Stimulated activated CD8-positive, alpha-beta memory T cell treated with anti-CD3 and anti-CD28 coated beads, Interleukin-15, amount 100 ng/mL, for 24 hours (primary cell): ENCODE results near the gene ZNF506.
"Not testable (repeated sequence)": the region's sequence is repeated elsewhere in the genome, so short reads cannot be mapped to it uniquely, and the experiment has no call there.

Experiments used
- DNase-seq: peaks from one replicate; pipeline ENCODE4 v3.0.0-alpha.2; 2020; ENCODE audit warnings: low read depth

Gene ZNF506

DNA sequence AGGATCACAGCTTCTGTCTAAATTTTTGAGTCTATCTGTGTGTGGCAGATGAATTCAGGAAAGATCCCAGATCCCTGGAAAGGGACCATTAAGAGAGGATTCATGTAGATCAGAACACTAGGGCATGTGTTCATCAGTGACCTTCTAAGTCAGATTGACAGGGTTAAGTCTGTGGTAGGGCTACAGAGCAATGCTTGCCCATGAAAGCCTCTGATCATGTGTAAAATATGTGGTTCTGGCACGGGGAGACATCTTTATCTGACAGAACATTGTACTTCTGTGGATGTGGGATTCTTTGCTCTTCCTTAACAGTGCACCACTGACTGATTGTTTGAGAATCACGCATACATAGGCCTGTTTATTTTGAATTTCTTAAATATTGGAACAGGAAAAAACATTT lies 42.9 kb downstream of the ZNF506 start:
- DNase-seq = no peak

DNA sequence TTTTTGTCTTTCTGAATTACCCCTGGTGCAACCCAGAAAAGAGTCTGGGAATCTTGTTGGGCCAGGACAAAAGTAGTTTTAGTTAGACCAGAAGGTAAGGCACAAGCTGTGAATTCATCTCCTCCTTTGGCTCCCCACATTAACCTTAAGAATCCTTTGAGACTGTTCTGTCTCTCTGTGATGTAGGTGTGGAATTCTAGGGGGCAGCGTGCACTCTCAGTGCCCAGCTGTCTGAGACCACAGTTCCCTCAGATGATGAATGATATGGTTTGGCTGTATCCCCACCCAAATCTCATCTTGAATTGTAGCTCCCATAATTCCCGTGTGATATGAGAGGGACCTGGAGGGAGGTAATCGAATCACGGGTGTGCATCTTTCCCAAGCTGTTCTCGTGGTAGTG lies 43.9 kb downstream of the ZNF506 start:
- no peak for DNase-seq

DNA sequence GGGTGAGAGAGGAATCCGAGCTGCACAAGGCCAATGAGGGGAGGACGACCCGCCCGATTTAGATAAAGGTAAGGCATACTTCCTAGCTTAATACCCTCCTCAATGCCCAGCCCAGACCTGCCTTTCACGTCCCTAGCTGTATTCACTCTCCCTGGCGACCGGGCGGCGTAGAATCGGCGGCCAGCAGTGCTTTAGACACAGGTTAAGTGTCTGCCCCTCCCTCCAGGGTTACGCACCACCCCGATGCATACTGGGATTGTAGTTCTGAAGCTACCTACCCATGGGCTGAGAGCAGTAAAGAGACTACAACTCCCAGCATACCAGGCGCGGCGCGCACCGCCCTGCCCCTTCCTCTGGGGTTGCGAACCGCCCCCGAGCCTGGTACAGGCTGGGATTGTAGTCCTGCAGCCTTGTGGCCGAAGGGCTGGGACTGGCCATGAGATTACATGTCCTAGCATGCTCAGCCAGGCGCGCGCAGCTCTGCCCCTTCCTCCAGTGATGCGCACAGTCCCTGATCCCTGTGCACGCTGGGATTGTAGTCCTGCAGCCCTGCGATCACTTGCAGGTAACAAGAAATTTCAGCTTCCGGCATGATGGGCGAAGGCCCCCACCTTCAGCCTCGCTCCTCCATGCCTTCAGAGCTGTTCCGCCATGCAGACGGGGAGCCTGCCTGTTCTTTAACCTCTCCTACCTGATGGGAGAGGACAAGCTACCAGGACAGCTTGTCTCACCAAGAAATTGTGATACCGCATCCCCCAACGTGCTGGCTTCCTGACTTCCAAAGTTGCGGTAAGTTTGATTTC lies 45.1 kb downstream of the ZNF506 start:
- peak; percentile 76 for DNase-seq

DNA sequence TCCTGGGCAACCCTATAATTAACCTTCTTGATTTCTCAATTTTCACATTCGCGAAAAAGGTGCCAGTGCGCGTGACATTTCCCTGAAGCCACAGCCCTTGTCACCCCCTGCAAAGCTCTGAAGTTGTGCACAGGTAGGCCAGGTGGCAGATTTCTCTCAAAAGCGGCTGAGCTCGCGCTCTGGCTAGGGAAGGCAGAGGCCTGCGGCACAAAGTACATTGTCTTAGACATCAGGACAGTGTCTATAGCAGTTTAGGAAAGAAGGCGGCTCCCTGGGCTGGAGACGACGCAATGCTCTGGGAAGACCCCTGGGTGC lies 45.7 kb downstream of the ZNF506 start:
- DNase-seq = no peak

DNA sequence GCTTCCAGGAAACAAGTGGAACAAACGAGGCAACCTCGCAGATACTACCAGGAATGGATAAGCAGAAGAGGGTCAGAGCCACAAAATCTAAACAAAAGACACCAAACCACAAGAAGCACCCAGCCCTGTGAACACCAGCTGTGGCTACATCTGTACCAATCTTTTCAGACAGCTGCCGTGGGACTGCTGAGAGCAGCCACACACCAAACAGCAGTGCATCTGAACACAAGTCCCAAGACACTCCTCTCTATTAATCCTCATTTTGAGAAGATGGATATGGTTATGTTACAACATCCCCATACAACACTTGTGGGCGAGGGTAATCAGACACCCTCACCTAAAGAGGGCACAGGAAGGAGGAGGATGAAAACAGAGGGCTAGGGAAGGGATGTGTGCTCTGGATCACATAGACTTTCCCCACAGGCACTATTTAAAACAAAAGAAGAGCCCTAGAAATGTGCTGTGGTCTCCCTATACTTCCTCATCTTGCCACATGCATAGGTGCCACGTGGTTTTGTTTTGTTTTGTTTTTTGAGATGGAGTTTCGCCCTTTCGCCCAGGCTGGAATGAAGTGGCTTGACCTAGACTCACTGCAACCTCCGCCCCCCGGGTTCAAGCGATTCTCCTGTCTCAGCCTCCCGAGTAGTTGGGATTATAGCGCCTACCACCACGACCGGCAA lies 47.1 kb downstream of the ZNF506 start:
- DNase-seq = no peak

DNA sequence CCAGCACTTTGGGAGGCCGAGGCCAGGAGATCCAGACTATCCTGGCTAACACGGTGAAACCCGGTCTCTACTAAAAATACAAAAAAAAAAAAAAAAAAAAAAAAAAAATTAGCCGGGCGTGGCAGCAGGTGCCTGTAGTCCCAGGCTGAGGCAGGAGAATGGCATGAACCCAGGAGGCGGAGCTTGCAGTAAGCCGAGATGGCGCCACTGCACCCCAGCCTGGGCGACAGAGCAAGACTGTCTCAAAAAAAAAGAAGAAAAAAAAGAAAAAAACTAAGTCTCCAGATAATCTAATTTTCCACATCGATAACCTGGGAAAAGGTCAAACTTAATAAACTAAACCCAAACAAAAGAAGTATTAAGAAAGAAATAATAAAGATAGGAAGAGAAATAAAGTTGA lies 49.6 kb downstream of the ZNF506 start:
- not testable (repeated sequence) for DNase-seq

DNA sequence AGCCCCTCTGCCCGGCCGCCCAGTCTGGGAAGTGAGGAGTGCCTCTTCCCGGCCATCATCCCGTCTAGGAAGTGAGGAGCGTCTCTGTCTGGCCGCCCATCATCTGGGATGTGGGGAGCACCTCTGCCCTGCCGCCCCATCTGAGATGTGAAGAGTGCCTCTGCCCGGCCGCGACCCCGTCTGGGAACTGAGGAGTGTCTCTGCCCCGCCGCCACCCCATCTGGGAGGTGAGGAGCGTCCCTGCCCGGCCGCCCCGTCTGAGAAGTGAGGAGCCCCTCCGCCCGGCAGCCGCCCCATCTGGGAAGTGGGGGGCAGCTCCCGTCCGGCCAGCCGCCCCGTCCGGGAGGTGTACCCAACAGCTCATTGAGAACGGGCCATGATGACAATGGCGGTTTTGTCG lies 51.6 kb downstream of the ZNF506 start:
- DNase-seq = not testable (repeated sequence)

DNA sequence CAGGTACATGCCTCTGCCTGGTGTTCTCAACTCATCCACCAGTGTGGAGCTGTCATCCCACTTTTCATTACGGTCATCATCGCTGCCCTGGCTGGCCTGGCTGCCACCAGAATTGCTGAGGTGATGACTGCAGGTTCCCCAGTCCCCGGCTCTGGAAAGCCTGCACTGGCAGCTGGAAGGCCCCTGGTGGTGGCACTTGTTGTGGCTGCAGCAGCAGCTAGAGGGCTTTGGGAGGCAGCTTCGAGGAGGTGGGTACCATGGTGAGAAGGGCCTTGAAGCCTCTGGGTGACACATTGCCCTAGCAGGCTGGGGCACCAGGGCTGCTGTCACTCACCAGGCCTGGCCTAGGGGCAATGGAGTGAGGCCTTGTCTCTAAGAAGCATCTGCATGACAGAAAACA lies 63.4 kb downstream of the ZNF506 start:
- no peak for DNase-seq

DNA sequence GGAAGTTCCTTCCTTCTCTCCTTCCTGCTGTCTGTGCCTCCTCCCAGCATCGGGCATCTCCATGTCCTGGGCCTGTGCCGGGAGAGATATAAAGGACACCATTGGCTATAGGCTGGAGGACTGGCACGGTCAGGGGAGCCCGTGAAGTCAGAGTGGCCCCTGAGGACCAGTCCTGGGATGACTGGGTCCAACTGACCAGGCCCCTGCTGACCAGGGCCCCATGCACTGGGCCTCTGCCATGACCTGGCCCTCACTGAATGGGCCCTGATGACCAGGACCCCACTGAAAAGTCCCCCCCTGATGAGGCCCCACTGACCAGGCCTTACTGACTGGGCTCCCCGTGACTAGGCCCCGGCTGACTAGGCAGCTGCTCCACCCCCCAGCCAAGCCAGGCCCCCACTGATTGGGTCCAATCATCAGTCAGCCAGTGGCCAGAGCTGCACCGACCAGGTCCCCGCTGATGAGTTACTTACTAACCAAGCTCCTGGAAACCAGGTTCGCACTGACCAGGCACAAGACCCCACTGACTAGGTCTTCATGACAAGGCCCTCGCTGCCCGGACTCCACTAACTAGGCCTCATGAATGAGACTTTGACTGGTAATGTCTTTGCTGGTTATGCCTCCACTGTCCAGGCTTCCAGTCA lies 68.7 kb downstream of the ZNF506 start:
- no peak for DNase-seq

DNA sequence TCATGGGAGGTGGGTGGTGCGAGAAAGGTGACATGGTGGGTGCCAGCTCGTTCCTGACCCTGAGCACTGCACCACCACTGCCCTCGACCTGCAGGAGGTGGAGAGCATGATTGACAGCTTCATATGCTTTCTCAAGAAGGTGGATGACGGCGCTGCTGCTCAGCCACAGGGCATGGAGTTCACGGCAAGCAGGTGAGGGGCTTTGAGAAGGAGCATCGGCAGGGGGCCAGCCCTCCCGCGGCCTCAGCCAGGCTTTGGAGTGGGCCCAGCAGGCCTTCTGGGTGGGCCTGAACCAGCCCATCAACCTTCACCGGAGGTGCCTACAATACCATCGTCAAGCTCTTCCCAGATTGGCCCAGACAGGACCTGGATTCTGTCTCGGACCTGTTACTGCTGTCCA lies 69.7 kb downstream of the ZNF506 start:
- DNase-seq = no peak

DNA sequence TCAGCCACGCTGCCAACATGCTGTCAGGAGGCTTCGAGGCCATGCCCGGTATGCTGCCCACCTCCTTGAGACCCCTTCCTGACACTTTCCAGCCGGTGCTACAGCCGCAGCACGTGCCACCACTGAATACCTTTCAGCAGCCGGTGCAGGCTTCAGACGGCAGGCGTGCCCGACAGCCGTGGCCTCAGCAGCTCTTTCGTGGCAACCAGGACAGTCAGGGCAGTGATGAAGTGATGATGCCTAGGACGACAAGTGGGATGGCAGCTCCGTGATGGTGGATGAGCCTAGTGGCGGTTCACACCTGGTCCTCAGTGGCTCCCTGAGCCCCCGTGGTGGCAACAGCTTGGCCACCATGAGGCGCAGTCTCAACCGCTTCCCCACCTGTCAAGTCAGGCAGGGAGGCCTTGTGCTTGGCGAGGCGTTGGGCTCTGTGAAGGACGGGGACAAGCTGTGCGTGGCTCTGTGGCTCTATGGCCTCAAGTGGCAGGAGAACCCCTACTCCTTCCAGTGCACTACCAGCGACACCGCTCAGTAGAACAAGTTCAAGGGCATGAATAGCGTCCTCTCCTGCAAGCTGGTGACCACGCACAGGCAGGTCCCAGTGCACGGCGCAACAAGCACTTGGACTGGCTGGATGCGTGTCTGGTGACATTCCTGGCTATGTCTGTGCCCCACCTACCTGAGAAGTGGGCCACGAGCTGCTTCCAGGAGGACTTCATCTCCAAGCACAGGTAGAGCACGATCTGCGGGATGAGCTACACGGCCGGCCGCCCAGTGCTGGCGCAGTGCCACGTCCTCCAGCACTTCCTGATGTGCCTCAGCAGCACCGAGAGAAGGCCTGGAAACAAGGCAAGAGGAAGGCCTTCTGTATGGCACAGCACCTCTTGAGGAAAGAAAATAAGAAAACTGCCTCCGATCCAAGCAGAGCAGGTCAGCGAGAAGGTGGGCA lies 70.4 kb downstream of the ZNF506 start:
- no peak for DNase-seq

DNA sequence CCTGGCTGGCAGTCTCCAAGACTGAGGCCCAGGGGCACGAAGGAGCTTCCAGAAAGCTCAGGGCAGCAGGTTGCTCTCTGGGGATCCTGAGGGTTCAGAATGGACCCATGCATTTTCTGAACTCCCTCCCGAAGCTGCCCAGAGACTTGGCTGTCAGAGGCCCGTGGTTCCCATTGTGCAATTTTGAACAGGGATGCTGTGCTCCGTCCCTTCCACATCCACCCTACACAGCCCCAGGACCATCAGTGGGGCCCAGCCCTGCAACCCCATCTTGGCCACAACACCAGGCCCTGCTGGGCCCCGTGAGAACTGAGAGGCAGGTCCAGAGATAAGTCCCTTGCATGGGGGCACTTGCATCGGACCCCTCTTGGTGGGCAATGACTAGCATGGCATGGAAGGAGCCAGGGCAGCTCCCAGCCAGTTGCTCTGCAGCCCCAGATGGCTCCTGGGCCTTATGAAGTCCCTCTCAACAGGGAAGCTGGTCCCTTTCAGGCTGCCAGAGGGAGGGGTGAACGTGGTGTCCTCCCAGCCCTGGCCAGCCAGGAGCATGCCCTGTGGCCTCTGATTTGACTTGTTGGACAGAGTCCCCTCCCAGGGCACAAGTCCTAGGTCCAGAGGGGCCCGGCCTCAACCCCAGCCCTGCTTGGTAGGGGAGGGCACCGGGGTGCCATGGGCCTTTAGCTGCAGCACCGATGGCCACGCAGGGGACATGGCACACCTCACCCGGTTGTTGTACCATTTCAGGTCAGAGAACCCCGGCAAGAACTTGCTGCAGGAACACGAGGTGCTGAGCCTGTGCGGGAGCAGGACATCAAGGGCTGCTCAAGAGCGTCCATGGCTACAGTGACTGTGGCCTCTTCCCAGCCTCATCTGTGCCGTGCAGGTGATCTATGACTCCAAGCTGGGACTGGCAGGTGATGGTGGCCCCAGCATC lies 71.4 kb downstream of the ZNF506 start:
- DNase-seq = no peak

DNA sequence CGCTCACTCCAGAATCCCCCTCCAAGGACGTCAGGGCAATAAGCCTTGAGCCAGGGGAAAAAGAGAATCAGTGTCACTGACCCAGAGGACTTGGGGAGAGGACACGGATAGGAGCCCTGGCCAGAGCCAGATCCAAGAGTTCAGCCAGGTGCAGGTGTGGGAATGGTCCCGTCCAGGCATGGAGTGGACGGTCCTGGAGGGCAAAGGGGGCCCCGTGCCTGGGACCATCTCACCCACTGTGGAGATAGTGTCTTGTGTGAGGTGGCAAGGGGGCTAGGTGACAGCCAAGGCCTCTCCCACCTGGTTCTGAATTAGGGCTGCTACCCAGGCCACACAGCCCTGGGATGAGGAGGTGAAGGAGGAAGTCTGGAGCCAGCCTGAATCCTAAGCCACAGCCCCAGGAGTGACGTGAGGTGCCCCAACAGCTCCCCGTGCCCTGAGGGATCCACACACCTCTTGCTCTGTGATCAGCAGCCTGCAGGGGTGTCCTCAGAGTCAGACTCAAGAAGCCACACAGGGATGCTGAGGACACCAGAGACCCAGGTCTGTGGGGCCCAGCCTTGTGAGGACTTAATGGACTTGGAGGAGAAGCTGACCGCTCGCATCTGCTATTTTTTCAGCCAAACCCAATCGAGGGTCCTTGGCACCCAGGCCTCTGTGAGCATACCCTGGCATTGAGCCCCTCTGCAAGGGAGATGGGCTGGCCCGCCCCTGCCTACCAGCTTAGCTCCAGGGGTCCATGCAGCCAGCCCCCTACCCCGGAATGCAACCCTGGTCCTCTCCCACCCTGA lies 72.2 kb downstream of the ZNF506 start:
- no peak for DNase-seq

DNA sequence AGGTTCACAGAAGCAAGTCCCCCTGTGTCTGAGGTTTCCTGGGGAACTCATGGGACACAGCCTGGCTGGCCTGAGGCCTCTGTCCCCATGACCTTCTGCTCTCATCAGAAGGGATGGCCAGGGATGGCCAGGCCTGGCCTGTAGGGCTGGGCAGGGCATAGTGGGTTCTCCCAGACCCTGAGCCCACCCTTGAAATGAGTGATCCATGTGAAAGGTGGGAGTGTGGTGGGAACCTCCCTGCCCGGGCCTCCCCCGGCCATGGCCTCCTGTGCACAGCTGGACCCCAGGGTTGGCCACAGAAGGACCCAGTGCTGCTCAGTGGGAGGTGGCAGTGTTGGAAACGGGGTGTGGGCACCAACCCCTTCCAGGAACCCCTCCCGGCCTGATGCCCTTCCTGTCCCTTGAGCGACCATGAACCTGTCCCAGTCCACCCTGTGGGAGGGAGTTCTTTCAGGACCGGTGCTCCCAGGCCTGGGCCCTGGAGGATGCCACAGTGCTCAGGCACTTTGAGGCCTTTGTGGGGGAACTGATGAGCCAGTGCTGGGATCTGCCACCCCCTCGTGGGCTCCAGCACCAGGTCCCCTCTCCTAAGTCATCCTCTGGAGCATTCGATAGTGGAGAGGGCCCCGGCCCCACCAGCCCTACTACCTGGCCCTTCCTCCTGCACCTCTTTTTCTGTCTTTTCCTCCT lies 73.2 kb downstream of the ZNF506 start:
- DNase-seq = no peak

DNA sequence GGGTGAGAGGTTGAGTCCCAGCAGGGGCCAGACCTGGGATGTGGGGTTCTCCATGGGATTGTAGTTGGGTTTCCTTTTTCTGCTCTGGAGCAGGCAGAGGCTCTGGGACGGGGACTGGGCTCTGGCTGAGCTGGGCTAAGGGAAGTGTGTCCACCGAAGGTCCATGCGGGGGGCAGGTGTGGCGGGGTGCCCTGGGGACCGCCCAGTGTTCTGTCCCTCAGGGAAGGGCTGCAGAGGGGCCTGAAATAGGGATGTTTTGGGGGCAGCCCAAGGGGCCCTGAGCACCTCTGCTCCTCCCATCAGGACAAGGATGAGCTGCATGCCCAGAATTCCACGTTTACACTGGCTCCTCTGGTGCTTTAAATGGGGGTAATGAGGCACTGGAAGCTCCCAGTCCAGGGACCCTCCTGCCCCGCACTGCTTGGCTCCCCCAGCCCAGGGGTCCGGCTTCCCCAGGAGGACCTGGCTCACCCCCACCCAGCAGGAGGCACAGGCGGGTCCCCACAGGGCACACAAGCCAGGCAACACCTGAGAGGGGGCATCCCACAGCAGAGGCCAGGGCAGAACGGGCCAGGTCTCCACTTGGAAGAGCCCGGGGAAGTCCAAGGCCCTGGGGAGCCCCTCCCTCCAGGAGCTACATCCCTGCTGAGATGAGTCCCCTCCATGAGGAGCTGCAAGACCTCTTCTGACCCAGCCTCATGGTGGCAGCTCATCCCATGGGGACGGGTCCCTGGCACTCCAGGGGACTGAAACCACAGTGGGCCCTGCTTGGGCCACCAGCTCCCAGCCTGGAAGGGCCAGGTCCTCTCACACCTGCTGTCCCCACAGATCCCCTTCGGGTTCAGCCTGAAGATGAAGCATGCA lies 74.0 kb downstream of the ZNF506 start:
- no peak for DNase-seq

DNA sequence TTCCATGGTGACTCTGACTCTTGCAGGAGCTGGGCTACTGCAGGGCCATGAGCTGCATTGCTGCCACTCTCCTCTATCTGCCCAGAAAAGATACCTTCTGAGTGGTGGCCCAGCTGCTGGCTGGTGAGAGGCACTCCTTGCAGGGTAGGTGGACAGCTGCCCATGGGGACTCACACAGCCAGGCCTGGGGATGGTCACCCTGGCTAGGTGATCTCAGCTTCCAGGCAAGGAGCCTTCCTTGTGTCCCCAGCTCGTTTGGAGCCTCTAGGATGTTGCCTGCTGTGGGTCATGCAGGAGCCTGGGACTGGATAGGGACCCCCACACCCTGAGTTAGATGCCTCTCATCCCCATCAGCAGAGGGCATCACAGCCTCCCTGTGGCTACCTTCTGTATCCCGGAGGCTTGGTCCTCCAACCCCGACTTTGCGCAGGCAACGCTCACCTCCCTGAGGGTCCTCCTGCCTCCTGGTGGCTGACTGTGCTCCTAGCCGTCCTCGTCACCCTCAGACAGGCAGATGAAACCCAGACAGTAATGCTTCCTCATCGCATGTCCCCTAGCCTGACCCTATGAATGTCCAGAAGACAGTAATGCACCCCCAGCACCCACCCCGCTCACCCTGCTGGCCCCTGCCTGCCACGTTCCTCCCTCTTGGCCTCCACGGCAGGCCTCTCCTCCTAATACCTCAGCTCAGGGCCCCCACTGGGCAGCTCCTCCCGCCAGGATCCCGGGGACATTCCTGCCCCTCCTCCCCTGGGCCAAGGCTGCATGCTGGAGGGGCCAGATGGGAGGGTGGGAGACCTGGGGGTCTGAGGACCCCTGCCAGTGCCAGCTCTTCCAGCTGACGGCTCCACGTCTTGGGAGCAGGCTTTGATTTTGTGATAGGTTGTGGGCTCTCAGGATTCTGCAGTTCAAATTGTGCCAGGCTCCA lies 75.0 kb downstream of the ZNF506 start:
- DNase-seq = no peak

DNA sequence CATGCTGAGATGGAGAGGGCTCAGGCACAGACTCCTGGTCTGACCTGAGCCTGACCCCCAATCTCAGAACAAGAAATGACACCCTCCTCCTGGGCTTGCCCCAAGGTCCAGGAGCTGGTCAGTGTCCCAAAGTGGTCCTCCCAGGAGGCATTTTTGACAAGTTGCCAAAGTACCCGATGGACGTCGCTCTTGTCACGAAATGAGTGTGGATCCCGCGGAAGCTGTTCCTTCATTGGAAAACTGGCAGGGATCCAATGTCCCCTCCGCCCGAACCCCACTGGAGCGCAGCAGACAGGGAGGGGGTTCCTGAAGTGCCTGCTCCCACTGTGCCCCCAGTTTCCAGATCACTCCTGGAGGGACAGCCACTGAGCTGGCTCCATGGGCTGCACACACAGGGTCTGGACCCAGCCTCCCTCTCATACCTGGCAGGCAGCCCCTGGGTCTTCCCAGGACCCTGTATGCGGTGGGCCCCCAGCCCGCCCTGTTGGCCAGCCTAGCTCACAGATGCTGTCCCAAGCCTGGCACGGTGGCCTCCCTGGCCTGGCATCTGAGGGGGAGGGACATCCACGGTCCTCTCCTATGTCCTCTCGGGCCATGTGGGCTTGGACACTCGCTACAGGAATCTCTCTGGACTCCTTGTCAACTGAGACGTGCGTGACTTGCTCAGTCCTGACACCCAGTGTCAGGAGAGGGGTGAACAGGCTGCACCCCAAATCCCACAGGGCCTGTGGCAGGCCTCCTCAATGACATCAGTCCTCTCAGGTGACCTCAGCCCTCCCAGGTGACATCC lies 75.9 kb downstream of the ZNF506 start:
- no peak for DNase-seq
